NCI-H2107 treated with DMSO at 0.1 percent for 48 hours (cell line): ENCODE data around the gene KIRREL3.
A peak's percentile ranks its signal among the peaks of the same experiment; 100 is the strongest.

Experiments
- DNase-seq: peaks from one replicate; lab custom pipeline; 2025; ENCODE audit not compliant: unreplicated experiment; lab: John Stamatoyannopoulos, UW

KIRREL3 gene

GRCh38 chr11:126917531-126918204 lies 82.9 kb downstream of the KIRREL3 start:
- no peak for DNase-seq

GRCh38 chr11:126915430-126915829 lies 85.1 kb downstream of the KIRREL3 start:
- DNase-seq, result no peak

- DNase-seq, result no peak
These were observed 85.6 kb downstream of the KIRREL3 start for GRCh38 chr11:126914941-126915340.

GRCh38 chr11:126914166-126914565 lies 86.4 kb downstream of the KIRREL3 start:
- no peak for DNase-seq

GRCh38 chr11:126904520-126904919 lies 96.0 kb downstream of the KIRREL3 start:
- no peak for DNase-seq

- no peak for DNase-seq
These were observed 98.8 kb downstream of the KIRREL3 start for GRCh38 chr11:126901783-126902182.

GRCh38 chr11:126899961-126900748 lies 100.4 kb downstream of the KIRREL3 start:
- DNase-seq, result no peak

- no peak for DNase-seq
These were observed 101.8 kb downstream of the KIRREL3 start for GRCh38 chr11:126898802-126899201.

- DNase-seq, result no peak
These were observed 103.1 kb downstream of the KIRREL3 start for GRCh38 chr11:126897430-126897829.

GRCh38 chr11:126896025-126896424 lies 104.5 kb downstream of the KIRREL3 start:
- DNase-seq, result no peak

GRCh38 chr11:126893796-126894195 lies 106.8 kb downstream of the KIRREL3 start:
- no peak for DNase-seq

GRCh38 chr11:126892756-126893155 lies 107.8 kb downstream of the KIRREL3 start:
- DNase-seq, result peak; percentile 76

GRCh38 chr11:126891556-126892217 lies 108.9 kb downstream of the KIRREL3 start:
- no peak for DNase-seq

GRCh38 chr11:126890561-126890960 lies 110.0 kb downstream of the KIRREL3 start:
- DNase-seq, result no peak

- no peak for DNase-seq
These were observed 112.4 kb downstream of the KIRREL3 start for GRCh38 chr11:126888115-126888712.

GRCh38 chr11:126886636-126887035 lies 113.9 kb downstream of the KIRREL3 start:
- DNase-seq, result no peak

GRCh38 chr11:126886085-126886484 lies 114.5 kb downstream of the KIRREL3 start:
- DNase-seq, result no peak

- no peak for DNase-seq
These were observed 116.0 kb downstream of the KIRREL3 start for GRCh38 chr11:126884594-126884993.

GRCh38 chr11:126884192-126884591 lies 116.4 kb downstream of the KIRREL3 start:
- no peak for DNase-seq

- DNase-seq, result no peak
These were observed 119.7 kb downstream of the KIRREL3 start for GRCh38 chr11:126880872-126881271.

GRCh38 chr11:126879516-126879915 lies 121.1 kb downstream of the KIRREL3 start:
- DNase-seq, result no peak
